ENCODE data around the gene RP9.
"Not testable (repeated sequence)": the region's sequence is repeated elsewhere in the genome, so short reads cannot be mapped to it uniquely, and the experiment has no call there.

RP9 gene

DNA sequence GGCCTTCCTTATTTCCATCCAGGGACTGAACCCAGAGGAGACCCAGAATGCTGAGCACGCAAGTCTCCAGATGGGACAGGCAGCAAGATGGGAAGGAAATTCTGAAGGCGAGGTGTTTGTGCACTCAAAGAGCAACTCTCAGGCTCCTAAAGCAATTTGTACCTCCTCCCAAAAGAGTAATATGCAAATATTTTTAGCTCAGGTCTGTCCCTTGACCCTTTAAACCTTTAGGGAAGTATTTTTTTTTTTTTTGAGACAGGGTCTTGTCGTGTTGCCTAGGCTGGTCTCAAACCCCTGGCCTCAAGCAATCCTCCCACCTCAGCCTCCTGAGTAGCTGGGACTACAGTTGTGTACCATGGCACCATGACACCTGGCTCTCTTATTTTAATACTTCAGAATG, 8.4 kb downstream of the RP9 start:
- DNase-seq = no peak

- no peak for DNase-seq
Observed at GRCh38 chr7:33099154-33099940, 9.9 kb downstream of the RP9 start.

- DNase-seq = not testable (repeated sequence)
Observed at GRCh38 chr7:33094745-33095275, 14.4 kb downstream of the RP9 start.

DNA sequence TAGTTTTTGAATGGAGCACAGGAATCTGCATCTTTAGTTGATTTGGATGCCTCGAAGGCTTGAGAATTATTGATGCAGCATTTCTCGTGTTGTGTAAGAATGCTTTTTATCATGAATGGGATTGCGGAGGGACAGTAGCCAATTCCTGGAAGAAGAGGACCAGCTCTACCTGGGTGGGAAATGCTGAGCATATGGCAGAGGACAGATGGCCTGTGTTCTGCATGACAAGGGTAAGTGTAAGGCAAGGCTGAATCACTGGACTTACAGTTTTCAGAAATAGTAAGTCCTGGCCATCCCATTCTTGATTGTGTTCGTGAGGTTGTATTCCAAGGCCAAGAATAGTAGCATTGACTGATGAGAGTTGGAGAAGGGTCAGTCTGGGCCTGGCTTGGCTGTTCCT, 15.9 kb downstream of the RP9 start:
- DNase-seq = no peak

GRCh38 chr7:33091641-33092191, 17.5 kb downstream of the RP9 start:
- DNase-seq = no peak

DNA sequence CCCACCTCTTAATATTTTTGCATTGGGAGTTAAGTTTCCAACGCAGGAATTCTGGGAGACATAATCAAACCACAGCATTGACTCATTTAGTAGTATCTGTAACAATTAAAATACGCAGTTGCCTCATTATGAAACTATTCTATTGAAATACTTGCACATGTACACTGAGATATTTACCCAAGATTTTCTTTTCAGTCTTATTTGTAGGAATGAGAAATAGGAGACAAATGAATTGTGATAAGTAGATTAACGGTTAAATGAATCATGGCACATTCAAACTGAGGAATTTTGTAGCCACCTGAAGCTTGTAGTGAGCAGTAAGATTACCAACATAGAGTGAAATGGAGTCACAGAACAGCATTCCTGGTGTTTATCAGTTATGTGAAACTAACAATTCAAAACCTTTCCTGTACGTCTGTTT, 18.1 kb downstream of the RP9 start:
- no peak for DNase-seq

GRCh38 chr7:33089142-33089541, 20.1 kb downstream of the RP9 start:
- no peak for DNase-seq

GRCh38 chr7:33087858-33088257, 21.3 kb downstream of the RP9 start:
- no peak for DNase-seq

GRCh38 chr7:33087356-33087755, 21.8 kb downstream of the RP9 start:
- no peak for DNase-seq

DNA sequence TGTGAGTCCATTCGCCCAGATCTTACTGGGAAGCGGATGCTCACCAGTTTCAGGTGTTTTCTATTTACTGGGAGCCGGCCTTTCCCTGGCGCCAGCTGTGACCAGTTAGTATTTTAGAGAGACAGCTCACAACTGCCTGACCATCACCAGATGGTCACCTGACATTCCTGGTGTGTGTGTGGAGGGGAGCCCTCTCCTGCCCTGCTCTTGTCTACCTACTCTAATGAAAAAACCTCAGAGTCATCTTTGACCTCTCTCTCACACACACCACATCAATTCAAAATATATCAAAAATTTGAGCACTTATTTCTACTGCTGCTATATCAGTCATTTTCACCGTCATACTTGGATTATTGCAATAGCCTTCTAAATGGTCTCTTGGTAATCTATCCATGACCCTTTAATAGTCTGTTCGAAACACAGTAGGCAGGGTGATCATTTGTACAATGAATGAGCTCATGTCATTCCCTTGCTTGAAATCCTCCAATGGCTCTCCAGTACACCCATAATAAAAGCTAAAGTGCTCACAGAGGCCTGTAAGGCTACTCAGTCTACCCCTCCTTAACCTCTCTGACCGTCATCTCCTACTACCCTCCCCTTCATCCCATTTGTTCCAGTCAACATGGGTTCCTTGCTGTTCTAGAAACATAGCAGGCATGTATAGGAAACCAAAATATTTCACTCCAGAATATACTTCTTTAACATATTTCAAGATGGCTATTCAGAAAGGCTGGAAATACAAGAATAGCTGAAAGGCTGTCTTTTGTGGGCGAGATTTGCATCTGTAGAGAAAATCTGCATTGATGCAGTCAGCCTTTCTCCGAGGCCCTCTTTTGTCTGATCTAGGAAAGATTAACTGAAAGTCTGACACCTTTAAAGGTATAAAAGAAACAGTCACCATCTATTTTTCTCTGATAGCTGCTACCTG, 29.2 kb downstream of the RP9 start:
- DNase-seq = no peak

DNA sequence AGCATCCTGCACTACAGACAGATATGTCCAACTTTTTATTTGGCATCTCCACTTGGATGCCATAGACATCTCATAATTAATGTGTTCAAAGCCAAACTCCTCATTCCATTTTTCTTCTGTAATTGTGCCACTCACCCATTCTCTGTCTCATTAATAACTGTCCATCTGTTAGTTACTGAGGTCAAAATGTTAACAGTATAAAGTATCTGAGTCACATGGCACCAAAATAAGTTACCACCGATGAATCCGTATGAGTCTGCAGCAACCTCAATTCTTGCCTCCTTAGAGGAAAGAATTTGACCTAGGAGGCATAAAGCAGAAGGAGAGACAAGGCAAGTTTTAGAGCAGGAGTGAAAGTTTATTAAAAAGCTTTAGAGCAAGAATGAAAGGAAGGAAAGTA, 30.1 kb downstream of the RP9 start:
- DNase-seq = no peak

DNA sequence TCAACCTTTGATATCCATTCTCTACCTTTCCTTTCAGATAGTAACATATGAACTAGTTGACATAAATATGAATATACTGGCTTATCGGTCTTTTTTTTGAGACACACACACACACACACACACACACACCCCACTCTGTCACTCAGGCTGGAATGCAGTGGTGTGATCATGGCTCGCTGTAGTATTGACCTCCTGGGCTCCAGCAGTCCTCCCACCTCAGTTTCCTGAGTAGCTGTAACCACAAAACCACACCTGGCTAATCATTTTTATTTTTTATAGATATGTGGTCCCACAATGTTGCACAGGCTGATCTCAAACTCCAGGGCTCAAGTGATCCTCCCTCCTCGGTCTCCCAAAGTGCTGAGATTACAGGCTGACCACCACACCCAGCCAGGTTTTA, 32.5 kb downstream of the RP9 start:
- no peak for DNase-seq

DNA sequence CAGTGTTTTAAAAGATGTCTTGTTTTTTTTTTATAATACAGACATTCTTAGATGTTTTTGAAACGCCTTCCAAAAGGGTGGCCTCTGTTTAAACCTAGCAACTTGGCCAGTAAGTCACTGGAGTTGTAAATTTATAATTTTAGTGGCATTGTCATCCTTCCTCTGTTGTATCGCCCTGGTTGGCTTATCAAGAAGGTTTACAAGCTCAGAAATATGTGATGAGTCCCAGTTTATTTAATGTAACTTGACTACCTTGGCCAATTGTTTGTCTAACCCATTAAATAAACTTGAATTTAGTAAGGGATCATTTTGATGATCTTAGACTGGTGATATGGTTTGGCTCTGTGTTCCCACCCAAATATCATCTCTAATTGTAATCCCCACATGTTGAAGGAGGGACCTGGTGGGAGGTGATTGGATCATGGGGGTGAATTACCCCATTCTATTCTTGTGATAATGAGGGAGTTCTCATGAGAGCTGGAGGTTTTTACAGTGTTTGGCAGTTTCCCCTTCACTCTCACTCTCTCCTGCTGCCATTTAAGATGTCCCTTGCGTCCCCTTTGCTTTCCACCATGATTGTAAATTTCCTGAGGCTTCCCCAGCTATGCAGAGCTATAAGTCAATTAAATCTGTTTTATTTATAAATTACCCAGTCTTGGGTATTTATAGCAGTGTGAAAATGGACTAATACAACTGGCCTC, 33.2 kb downstream of the RP9 start:
- no peak for DNase-seq

DNA sequence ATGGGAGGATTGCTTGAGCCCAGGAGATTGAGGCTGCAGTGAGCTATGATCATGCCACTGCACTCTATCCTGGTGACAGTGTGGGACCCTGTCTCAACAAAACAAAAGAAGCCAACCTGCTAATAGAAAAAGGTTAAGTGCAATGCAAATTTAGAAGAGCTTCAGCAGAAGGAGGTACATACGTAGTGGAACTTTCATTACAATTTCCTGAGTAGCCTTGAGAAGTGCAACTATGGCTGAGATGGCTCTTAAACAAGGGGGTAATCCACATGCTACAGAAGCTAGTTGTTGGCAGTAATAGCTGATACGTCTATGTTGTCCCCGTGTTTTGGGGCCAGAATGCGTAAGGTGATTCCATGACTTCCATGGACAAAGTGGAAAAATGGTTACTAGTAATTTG, 36.0 kb downstream of the RP9 start:
- DNase-seq = no peak

- DNase-seq = no peak
Observed at GRCh38 chr7:33072471-33072870, 36.7 kb downstream of the RP9 start.

GRCh38 chr7:33070831-33071230, 38.4 kb downstream of the RP9 start:
- DNase-seq = no peak

GRCh38 chr7:33070277-33070676, 38.9 kb downstream of the RP9 start:
- DNase-seq = no peak

GRCh38 chr7:33067921-33068320, 41.3 kb downstream of the RP9 start:
- no peak for DNase-seq

- DNase-seq = no peak
Observed at GRCh38 chr7:33066771-33067170, 42.4 kb downstream of the RP9 start.

- no peak for DNase-seq
Observed at GRCh38 chr7:33065981-33066380, 43.2 kb downstream of the RP9 start.

DNA sequence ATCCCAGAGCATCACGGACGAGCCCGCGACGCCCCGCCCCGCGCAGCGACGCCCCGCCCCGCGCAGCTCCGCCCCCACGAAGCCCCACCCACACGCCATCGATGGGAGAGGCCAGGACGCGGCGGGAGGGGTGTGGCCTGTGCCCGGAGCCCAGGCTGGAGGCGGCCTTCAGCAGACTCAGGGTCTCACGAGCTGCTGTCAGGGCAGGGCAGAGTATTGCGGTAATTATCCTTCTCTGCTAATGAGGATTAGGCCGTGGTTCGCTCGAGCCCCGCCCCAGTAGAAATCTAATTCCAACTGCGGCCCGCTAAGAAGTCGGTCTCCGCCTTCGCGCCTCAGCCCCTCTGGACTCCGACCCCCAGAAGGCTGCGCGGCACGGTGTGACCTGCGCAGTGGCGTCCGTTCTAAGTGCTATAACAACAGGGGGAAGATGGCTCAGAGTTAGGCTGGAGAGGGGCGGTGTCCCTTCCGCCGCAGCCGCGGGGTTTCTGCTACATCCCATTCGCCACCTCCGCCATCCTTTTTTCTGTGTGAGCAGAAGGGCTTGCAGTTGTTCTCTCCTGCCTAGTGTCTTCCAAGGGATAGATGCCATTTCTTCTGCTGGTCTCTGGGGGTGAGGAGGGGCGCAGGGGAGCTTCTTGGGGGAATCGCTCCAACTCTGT, 46.3 kb downstream of the RP9 start:
- peak; percentile 87 to 88 for DNase-seq
